Measurements from ENCODE around the gene NUP133. TPM values are rescaled to one million over a fixed set of nuclear protein-coding genes. Genes with fewer than 3 reads are reported as not detected.

The NUP133 gene
- total RNA-seq, 1 donor from 2014 or later: 32.6 TPM

DNA sequence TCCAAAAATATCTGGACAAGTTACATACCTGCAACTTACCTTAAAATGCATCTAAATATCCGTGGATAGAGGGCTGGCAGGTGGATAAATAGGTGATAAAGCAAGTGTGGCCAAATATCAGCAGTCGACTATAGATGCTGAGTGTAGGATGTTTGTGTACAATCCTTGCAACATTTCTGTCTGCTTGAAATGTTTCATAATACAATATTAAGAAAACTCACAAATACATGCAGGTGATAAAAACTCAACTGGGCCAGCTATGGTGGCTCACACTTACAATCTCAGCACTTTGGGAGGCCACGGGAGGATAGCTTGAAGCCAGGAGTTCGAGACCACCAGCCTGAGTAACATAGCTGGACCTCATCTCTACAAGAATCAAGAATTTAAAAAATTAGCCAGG is 115.2 kb downstream of the NUP133 start:
- TF ChIP-seq CTCF (IDR thresholded peaks at IDR 0.05): no peak
- Histone ChIP-seq H3K27ac (no peak overlapping the region), H3K9me3 (no peaks in the 10 kb centered on the region), H3K4me1 (no peaks in the 10 kb centered on the region), H3K4me3 (no peak overlapping the region), H3K27me3 (ENCODE audit: low read depth) (peaks cover 27% of the 10 kb centered on the region), H3K36me3 (no peaks in the 10 kb centered on the region)
- ATAC-seq (no peak), DNase-seq (no peak)
- intact Hi-C loops (cut with DNase I): no loop called here

Other genes starting within 250 kb of the NUP133 start
- 51.5 TPM for gene RAB4A, start 237.2 kb downstream of the NUP133 start, total RNA-seq
- gene CCSAP, start 165.3 kb downstream of the NUP133 start, total RNA-seq: 12.2 TPM
- 0.32 TPM for gene ACTA1, start 74.2 kb downstream of the NUP133 start, total RNA-seq
- 17.8 TPM for gene ABCB10, start 50.4 kb upstream of the NUP133 start, total RNA-seq
- 21.7 TPM for gene TAF5L, start 117.8 kb upstream of the NUP133 start, total RNA-seq
- gene URB2, start 117.9 kb upstream of the NUP133 start, total RNA-seq: 5.8 TPM